GM19328 (cell line): ENCODE results near the gene TRIM67.
"Not testable (repeated sequence)": the region's sequence is repeated elsewhere in the genome, so short reads cannot be mapped to it uniquely, and the experiment has no call there.

Experiments
- ATAC-seq: cut with Tn5 transposase; IDR thresholded peaks from one replicate; pipeline ENCODE4 v1.9.1; 2021; ENCODE audit warnings: mild to moderate bottlenecking, moderate library complexity; ENCODE audit not compliant: unreplicated experiment

TRIM67 gene

GRCh38 chr1:231157311-231157710, 4.5 kb upstream of the TRIM67 start:
- no peak for ATAC-seq

GRCh38 chr1:231158141-231158540, 3.7 kb upstream of the TRIM67 start:
- not testable (repeated sequence) for ATAC-seq

DNA sequence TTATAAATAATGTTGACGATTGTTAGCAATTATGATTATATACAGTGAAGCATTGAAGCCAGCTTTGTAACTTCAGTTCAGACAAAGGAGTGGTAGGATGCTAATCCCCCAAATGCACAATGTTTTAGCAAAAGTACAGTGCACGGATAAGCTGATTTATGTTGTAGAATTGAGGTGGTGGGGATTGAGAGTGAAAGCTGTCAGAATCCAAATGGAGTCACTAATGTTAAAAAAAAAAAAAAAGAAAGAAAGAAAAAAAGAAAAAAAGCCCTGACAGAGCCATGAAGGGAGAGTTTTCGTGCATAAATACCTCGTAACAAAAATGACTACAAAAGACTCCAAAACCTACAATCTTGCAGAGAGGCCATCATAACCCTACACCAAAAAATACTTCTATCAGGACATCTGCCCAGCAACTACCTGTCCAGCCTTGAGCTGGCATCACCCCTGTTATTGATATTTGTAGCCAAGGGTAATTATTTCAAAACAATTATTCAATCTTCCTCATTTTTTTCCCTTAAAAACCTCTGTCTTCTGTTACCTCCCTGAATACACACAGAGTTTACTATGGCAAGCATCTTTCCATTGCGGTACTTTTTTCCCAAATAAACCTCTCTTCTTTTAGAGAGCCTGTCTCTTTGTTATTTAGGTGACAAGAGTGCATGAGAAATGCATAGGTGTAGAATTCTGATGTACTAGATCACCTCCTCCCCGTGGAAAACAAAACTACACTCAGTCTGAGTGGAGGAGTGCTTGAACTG, 2.5 kb upstream of the TRIM67 start:
- no peak for ATAC-seq

GRCh38 chr1:231159963-231160761, 1.7 kb upstream of the TRIM67 start:
- ATAC-seq = no peak

GRCh38 chr1:231160895-231161666, 777 bp upstream of the TRIM67 start:
- no peak for ATAC-seq

DNA sequence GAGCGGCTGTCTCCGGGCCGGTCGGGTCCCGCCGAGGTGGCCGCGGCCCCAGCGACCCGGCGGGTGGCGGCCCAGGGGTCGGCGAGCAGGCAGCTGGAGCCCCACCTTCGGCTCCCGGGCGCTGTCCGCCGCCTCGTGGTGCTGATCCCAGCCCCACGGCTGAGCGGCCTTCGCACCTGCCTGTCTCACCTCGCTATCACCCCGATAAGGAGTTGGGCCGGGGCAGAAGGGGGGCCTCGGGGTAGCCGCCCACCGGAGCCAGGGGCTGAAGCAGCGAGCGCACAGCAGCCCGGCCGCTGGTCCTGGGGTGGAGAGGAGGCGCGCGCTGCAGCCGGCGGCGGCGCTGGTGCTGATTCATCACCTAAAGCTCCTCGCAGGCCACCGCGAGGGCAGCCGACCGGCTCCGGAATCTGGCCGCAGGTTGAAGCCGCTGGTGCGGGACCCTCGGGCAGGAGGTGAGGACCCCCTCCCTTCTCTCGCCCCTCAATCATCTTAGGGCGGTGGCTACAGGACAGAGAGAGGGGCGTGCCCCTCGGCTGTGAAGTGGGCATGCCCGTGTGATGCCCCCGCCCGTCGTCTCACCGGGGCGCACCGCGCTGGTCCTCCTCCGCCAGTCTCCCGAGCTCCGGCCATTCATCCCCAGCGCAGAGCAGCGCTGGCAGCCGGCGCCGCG, 575 bp downstream of the TRIM67 start:
- no peak for ATAC-seq

- no peak for ATAC-seq
These were observed 1.3 kb downstream of the TRIM67 start for GRCh38 chr1:231162970-231163829.

DNA sequence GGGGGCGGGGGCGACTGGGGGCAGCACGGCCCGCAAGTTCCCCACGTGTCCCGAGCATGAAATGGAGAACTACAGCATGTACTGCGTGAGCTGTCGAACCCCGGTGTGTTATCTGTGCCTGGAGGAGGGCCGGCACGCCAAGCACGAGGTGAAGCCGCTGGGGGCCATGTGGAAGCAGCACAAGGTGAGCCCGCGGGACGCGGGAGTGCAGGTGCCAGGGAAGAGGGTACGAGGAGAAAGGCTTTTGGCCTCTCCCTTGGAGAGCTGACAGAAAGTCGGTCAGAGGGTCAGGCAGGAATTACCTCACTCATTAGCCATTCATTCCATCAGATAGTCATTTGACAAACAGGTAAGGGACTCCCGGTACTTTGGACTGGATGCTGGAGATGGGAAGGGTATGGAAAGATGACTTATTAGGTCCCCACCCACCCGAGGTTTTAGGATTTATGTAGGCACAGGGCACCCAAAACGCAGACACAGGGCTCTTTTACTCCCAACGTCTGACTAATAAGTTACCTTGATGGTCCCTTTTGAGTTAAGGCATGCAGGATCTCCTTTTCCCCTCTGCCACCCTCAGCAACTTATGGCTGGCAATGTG, 2.1 kb downstream of the TRIM67 start:
- ATAC-seq = no peak

- no peak for ATAC-seq
These were observed 3.5 kb downstream of the TRIM67 start for GRCh38 chr1:231165371-231165770.

GRCh38 chr1:231166398-231166797, 4.5 kb downstream of the TRIM67 start:
- no peak for ATAC-seq

DNA sequence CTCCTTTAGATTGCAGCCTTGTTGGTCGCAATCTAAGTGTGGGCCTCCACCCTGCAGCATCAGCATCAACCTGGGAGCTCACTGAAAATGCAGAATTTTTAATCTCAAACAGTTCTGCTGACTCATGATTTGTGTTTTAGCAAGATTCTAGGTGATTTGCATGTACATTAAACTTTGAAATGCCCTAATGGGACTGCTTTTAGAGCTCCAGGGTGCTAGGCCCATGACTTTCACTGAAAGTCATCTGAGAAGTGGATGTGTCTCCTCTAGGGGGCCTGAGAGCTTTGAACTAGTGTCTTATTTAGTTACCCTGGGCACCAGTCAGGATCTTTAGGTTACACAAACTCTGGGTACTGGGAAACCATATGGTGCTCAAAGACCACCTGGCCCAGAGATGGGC, 9.0 kb downstream of the TRIM67 start:
- no peak for ATAC-seq

GRCh38 chr1:231171623-231172197, 9.9 kb downstream of the TRIM67 start:
- ATAC-seq = no peak

DNA sequence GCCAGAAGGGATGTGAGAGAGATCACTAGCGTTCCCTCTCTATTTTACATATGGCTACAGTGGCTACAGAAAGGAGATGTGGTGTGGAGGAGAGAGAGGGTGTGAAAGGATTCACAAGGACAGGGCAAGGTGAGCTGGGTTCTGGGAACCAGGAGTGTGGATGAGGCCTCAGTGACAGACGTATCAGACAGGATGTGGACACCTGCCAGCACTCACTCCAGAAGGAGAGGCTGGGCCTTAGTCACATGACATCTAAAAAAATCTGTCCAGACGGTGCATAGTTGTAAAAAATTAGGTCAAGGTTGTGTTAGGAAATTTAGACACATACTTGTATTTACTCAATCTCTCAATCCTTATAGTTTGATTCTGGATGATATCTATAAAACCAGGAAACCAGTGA, 10.6 kb downstream of the TRIM67 start:
- ATAC-seq = no peak

- no peak for ATAC-seq
These were observed 14.6 kb downstream of the TRIM67 start for GRCh38 chr1:231176421-231176820.

GRCh38 chr1:231177226-231177625, 15.4 kb downstream of the TRIM67 start:
- ATAC-seq = no peak

DNA sequence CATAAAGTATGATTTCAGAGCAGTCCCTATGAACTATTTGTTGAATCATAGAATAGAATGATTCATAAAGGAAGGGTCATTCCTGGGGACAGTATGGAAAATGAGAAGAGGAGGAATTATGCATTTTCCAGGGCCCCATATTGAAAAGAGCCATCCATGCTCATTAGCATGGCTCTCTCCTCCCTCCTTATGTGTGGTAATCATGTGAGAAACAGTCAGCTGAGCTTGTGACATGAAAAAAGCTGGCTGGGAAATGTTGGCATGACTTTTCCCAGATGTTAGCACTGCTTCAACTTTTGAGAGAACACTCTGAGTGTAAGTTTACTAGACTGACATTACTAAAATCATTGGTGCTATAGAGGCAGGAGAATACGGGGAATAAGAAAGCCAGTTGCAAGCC, 16.1 kb downstream of the TRIM67 start:
- no peak for ATAC-seq

GRCh38 chr1:231178970-231179369, 17.1 kb downstream of the TRIM67 start:
- ATAC-seq = no peak

- no peak for ATAC-seq
These were observed 18.2 kb downstream of the TRIM67 start for GRCh38 chr1:231180034-231180433.

DNA sequence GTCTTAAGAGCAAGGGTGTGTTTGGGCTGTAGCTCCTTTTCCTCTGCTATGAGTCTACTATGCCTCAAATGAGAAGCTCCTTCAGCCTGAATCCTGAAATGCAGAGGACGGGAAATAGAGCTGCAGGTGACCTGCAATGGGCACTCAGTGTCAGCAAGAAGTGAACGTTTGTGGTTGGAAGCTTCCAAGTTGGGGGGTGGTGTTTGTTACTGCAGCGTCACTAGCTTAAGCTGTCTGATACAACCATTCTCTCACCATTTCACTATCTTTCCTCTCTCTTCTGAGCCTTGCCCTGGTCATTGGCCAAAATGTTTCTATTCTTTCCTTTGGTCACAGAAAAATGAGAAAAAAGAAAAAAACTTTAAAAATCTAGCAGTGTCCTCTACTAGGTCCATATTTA, 19.4 kb downstream of the TRIM67 start:
- no peak for ATAC-seq
